ENCODE results near the gene ADPRH.

- no peak for TF ChIP-seq CTCF (IDR thresholded peaks at IDR 0.05)
- TF ChIP-seq POLR2A (IDR thresholded peaks at IDR 0.05): no peak
Measured at GRCh38 chr3:119586733-119587172, 7.5 kb downstream of the ADPRH start.
